ENCODE data around the gene PSMA2. TPM values are rescaled to one million over a fixed set of nuclear protein-coding genes. Genes with fewer than 3 reads are reported as not detected.

The PSMA2 gene
- total RNA-seq, 1 experiment from 2014 or later = 152 TPM

DNA sequence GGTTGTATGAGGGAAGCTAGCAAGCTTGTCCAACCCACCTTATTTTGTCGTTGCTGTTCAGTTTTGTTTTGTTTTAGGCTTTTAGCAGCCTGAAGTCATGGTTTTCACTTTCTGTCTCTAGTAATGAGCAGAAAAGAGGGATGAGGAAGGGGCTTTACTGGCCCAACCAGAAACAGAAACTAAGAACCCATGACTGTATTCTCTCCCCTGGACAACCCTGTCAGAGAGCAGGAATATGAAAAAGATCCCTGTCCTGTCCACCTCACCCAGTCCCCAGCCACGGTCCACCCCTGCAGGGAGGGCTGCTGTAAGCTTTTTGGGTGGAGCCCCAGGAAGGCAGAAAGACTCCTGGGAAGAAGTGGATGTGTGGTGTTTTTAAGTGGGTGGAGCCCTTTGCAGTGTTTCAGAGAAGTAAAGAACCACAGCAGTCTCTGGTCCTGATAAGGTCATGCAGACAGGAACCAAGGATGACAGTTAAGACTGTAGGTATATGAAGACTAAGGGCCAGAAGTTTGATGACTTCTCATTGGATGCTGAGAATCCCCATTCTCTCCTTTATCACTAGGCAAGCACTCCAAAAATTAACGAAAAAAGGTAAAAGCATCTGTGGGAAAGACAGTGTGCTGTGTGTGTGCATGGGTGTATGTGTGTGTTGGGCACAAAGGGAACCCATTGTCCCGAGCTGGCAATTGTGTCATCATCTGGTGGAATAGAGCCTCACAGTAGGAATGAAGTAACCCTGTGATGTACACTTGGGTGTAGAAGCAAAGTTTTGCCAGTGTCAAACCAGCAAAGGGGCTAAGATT lies 14.1 kb upstream of the PSMA2 start (continued):
- TF ChIP-seq, protein P1, sequence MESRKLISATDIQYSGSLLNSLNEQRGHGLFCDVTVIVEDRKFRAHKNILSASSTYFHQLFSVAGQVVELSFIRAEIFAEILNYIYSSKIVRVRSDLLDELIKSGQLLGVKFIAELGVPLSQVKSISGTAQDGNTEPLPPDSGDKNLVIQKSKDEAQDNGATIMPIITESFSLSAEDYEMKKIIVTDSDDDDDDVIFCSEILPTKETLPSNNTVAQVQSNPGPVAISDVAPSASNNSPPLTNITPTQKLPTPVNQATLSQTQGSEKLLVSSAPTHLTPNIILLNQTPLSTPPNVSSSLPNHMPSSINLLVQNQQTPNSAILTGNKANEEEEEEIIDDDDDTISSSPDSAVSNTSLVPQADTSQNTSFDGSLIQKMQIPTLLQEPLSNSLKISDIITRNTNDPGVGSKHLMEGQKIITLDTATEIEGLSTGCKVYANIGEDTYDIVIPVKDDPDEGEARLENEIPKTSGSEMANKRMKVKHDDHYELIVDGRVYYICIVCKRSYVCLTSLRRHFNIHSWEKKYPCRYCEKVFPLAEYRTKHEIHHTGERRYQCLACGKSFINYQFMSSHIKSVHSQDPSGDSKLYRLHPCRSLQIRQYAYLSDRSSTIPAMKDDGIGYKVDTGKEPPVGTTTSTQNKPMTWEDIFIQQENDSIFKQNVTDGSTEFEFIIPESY (IDR thresholded peaks at IDR 0.05; ENCODE audit: extremely low read depth, insufficient replicate concordance, low read length) = no peak
- TF ChIP-seq CBX3 (IDR thresholded peaks at IDR 0.05; ENCODE audit: low read depth) = no peak
- TF ChIP-seq, protein P2, sequence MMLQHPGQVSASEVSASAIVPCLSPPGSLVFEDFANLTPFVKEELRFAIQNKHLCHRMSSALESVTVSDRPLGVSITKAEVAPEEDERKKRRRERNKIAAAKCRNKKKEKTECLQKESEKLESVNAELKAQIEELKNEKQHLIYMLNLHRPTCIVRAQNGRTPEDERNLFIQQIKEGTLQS (IDR thresholded peaks at IDR 0.05) = no peak
- TF ChIP-seq ZFX (IDR thresholded peaks at IDR 0.05) = no peak

DNA sequence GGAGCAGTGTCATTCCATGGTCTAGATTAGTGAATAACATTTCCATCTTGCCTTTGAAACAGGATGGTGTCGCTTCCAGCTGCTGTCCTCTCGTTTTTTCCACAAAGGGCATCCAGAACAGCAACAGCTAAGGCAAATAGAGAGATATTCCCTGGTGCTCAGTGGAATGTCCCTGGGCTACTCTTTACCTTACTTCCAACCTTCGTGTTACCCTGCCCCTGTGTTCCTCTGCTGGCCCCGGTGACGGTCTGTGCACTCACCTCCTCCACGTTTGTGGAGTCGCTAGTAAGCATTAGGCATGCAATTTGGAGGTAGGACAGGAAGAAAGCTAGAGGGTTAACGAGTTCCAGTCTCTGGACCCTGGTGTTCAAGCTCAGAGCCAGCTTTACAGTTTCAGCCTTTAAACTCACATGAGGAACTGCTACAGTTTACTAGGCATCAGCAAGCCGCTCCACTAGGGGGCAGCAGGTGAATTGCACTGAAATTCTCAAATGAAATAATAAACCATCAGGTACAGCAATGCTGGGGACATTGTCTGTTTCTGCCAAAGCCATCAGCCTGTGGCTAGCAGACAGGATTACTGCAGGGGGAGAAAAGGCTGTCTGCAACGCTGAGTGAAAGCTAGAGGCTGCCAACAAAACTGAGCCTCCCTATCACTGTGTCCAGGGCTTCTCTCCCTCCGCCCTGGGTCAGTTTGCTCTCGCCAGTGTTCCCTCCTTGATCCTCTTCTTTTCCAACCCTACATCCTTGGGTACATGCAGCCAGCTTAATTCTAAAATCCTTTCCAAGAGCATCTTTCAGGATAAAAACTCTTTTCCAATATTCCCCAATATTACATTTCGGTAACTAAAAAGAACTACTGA lies 9.2 kb upstream of the PSMA2 start:
- H3K79me2 ChIP-seq (ENCODE audit: insufficient read depth, low read length) = peaks cover 2% of the 10 kb centered on the region; the same call in 1 of the 2 replicates
- H3K27me3 ChIP-seq (ENCODE audit: insufficient read depth, low read length) = no peaks in the 10 kb centered on the region
- ChIA-PET CTCF (interaction anchor here (0.6 to 1.0 kb wide), 11 partner anchors 9 to 498 kb away, joined by 3 to 15 read pairs (median 3); partner anchors contain the start of genes MRPL32 and PSMA2), POLR2A (interaction anchor here (0.7 kb wide), 1 partner anchor 320 kb away, joined by 3 read pairs; no protein-coding TSS in a partner anchor), RAD21 (ENCODE audit: low non-redundant PET in 1 of 2, low total read pairs in 2 of 2, uncharacterized antibody in 2 of 2, unreplicated experiment in 2 of 2) (interaction anchor here (0.6 to 0.9 kb wide), 3 partner anchors 135 to 470 kb away, joined by 3 read pairs; no protein-coding TSS in a partner anchor)
- TF ChIP-seq RAD21 (IDR thresholded peaks at IDR 0.05; ENCODE audit: low read depth) = peak; percentile 90
- TF ChIP-seq, protein P2 (IDR thresholded peaks at IDR 0.05) = no peak
- no peak for TF ChIP-seq MAX (IDR thresholded peaks at IDR 0.05)
- TF ChIP-seq SIN3A (IDR thresholded peaks at IDR 0.05; ENCODE audit: low read depth) = no peak
- no peak for TF ChIP-seq ELF1 (IDR thresholded peaks at IDR 0.05; ENCODE audit: borderline replicate concordance, low read depth)
- TF ChIP-seq ZFX (IDR thresholded peaks at IDR 0.05) = no peak
- TF ChIP-seq SRF (IDR thresholded peaks at IDR 0.05; ENCODE audit: low read depth) = no peak
- TF ChIP-seq CBX3 (IDR thresholded peaks at IDR 0.05; ENCODE audit: low read depth) = 0 out of 2 replicates have a peak, but pooled peaks have one; percentile 45
- no peak for TF ChIP-seq CEBPB (IDR thresholded peaks at IDR 0.05; ENCODE audit: low read depth)
- TF ChIP-seq, protein P3, sequence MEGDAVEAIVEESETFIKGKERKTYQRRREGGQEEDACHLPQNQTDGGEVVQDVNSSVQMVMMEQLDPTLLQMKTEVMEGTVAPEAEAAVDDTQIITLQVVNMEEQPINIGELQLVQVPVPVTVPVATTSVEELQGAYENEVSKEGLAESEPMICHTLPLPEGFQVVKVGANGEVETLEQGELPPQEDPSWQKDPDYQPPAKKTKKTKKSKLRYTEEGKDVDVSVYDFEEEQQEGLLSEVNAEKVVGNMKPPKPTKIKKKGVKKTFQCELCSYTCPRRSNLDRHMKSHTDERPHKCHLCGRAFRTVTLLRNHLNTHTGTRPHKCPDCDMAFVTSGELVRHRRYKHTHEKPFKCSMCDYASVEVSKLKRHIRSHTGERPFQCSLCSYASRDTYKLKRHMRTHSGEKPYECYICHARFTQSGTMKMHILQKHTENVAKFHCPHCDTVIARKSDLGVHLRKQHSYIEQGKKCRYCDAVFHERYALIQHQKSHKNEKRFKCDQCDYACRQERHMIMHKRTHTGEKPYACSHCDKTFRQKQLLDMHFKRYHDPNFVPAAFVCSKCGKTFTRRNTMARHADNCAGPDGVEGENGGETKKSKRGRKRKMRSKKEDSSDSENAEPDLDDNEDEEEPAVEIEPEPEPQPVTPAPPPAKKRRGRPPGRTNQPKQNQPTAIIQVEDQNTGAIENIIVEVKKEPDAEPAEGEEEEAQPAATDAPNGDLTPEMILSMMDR (IDR thresholded peaks at IDR 0.05 in 2 of 3, conservative IDR thresholded peaks at IDR 0.05 in 1 of 3; ENCODE audit: borderline replicate concordance in 1 of 3, insufficient read depth in 1 of 3, low read depth in 2 of 3, low read length in 2 of 3) = peak; percentile 81 to 94 (median 92)
- peak; percentile 8 for TF ChIP-seq YY1 (IDR thresholded peaks at IDR 0.05; ENCODE audit: extremely low read depth, insufficient replicate concordance, low read depth, low read length)
- H3K4me2 ChIP-seq (ENCODE audit: low read length) = no peak overlapping the region
- intact Hi-C loops (cut with micrococcal nuclease) = loop anchor here (1.0 to 5.0 kb wide), 8 partner anchors 167 to 898 kb away; partner anchors contain the start of gene STK17A
- no peak overlapping the region for H3K4me3 ChIP-seq (replicated peaks in 1 of 2; ENCODE audit: low read depth in 1 of 2, low read length in 2 of 2)
- peak; percentile 51 for DNase-seq (ENCODE audit: low read depth, low spot score)
- no peaks in the 10 kb centered on the region for H3K9me3 ChIP-seq (ENCODE audit: control insufficient read depth in 1 of 2, insufficient read depth in 1 of 2, low read depth in 1 of 2, low read length in 2 of 2)
- H4K20me1 ChIP-seq (ENCODE audit: insufficient read depth) = no peaks in the 10 kb centered on the region
- no peak overlapping the region for H2AFZ ChIP-seq (ENCODE audit: low read depth, low read length, poor library complexity, severe bottlenecking)
- H3K27ac ChIP-seq (ENCODE audit: low read depth, low read length) = no peak overlapping the region
- H3K9me2 ChIP-seq (ENCODE audit: insufficient read depth) = no peaks in the 10 kb centered on the region
- no TSS peak for BruUV-seq (replicated peaks)
- H3K9ac ChIP-seq (ENCODE audit: low read length) = no peak overlapping the region
- no peaks in the 10 kb centered on the region for H3K4me1 ChIP-seq (ENCODE audit: control insufficient read depth in 1 of 2, insufficient read depth in 2 of 2, low read length in 2 of 2)
- peak; percentile 83 for ATAC-seq
- peaks cover 13 to 23% of the 10 kb centered on the region in 2 experiments for H3K36me3 ChIP-seq (ENCODE audit: control insufficient read depth in 1 of 2, insufficient read depth in 2 of 2, low read length in 2 of 2)
